ENCODE results near the gene SMCHD1.

DNA sequence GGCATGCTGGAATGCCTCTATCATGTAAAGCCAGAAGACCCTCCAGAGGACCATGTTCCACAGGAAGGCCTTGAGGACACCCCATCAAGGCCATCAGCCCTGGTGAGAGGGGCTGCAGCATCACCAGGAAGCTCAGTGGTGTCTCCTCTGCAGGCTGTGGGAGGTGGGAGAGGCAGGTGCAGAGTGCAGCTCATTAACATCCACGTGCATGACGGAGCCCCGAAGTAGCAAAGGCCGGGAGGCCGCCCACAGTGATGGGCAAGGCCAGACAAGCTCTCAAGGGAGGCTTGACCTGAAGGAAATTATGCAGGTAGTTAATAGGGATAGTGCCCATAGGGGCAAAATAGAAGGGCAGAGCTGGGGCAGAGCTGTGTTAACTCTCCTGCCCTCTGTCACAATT, 30.3 kb upstream of the SMCHD1 start:
- TF ChIP-seq ELF4 (IDR thresholded peaks at IDR 0.05) (no peak), FOXM1 (IDR thresholded peaks at IDR 0.05; ENCODE audit: borderline replicate concordance) (no peak), LEF1 (IDR thresholded peaks at IDR 0.05; ENCODE audit: borderline replicate concordance) (no peak)

Measured in HEK293T (cell line).